Measurements from ENCODE around the gene ST6GAL1. TPM values are rescaled to one million over a fixed set of nuclear protein-coding genes. Genes with fewer than 3 reads are reported as not detected.

The ST6GAL1 gene
- total and polyA plus RNA-seq, 2 of the 13 experiments (the other 11 are each of a cell fraction or from before 2014, with no cell fraction given) = 79.9 to 164 TPM

DNA sequence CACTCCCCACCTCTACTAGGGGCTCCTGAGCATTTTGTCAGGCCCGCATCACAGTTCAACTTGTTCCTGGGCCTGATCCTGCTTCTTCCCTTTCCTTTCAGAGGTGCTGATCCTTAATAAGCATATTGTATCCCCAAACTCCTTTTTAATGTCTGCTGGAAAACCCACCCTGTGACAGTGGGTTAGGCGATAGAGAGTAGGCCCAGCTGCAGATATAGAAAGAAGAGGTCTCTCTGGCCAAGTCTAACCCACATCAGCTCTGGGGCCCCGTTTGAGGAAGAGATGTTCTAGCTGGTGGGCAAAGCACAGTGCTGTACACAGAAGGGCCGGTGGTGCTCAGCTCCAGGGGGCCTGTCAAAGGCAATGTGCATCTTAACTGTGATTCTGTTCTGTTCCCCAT lies 34.3 kb upstream of the ST6GAL1 start:
- Histone ChIP-seq H3K4me2 (ENCODE audit: low read depth, low read length) (no peak overlapping the region), H3K36me3 (replicated peaks in 1 of 2; ENCODE audit: control insufficient read depth in 1 of 2, insufficient read depth in 2 of 2, low read length in 2 of 2) (no peaks in the 10 kb centered on the region), H3K9me3 (ENCODE audit: low read length) (no peaks in the 10 kb centered on the region), H3K27ac (ENCODE audit: extremely low read length, insufficient read depth, low read length) (no peak overlapping the region), H3K4me3 (replicated peaks in 1 of 3; ENCODE audit: insufficient read depth in 1 of 3, low read depth in 2 of 3, low read length in 3 of 3) (no peak overlapping the region), H4K20me1 (ENCODE audit: insufficient read depth, low read length) (no peaks in the 10 kb centered on the region), H2AFZ (ENCODE audit: low read length) (no peak overlapping the region), H3K79me2 (ENCODE audit: insufficient read depth, low read length) (no peaks in the 10 kb centered on the region), H3K27me3 (ENCODE audit: control insufficient read depth in 1 of 2, insufficient read depth in 2 of 2, low read length in 2 of 2) (peaks cover 0 to 3% of the 10 kb centered on the region in 2 experiments; a peak in 1 of 5 replicates), H3K4me1 (ENCODE audit: insufficient read depth, low read length) (peaks cover 14% of the 10 kb centered on the region; the same call in 1 of the 2 replicates), H3K9ac (ENCODE audit: insufficient read depth, low read depth, low read length) (no peak overlapping the region)
- 57% methylated on average over 4 of the region's 4 CpGs for WGBS (ENCODE audit: low lambda C conversion rate)
- ATAC-seq (peak; percentile 35; the same call in 2 of the 3 replicates), FAIRE-seq (no peak), DNase-seq (ENCODE audit: low spot score) (no peak)
- TF ChIP-seq, protein P1, sequence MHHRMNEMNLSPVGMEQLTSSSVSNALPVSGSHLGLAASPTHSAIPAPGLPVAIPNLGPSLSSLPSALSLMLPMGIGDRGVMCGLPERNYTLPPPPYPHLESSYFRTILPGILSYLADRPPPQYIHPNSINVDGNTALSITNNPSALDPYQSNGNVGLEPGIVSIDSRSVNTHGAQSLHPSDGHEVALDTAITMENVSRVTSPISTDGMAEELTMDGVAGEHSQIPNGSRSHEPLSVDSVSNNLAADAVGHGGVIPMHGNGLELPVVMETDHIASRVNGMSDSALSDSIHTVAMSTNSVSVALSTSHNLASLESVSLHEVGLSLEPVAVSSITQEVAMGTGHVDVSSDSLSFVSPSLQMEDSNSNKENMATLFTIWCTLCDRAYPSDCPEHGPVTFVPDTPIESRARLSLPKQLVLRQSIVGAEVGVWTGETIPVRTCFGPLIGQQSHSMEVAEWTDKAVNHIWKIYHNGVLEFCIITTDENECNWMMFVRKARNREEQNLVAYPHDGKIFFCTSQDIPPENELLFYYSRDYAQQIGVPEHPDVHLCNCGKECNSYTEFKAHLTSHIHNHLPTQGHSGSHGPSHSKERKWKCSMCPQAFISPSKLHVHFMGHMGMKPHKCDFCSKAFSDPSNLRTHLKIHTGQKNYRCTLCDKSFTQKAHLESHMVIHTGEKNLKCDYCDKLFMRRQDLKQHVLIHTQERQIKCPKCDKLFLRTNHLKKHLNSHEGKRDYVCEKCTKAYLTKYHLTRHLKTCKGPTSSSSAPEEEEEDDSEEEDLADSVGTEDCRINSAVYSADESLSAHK (CRISPR knock-in tag; IDR thresholded peaks at IDR 0.05; ENCODE audit: borderline replicate concordance) = no peak
- TF ChIP-seq GPN1 (CRISPR knock-in tag; IDR thresholded peaks at IDR 0.05; ENCODE audit: borderline replicate concordance) = no peak
- TF ChIP-seq ARNT (IDR thresholded peaks at IDR 0.05) = no peak
- TF ChIP-seq ZUFSP (CRISPR knock-in tag; IDR thresholded peaks at IDR 0.05; ENCODE audit: borderline replicate concordance) = no peak
- TF ChIP-seq NFE2L1 (CRISPR knock-in tag; IDR thresholded peaks at IDR 0.05; ENCODE audit: borderline replicate concordance) = no peak
- no peak for TF ChIP-seq ZNF513 (CRISPR knock-in tag; conservative IDR thresholded peaks at IDR 0.05)
- TF ChIP-seq, protein P2, sequence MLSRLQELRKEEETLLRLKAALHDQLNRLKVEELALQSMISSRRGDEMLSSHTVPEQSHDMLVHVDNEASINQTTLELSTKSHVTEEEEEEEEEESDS (CRISPR knock-in tag; IDR thresholded peaks at IDR 0.05; ENCODE audit: borderline replicate concordance) = no peak
- TF ChIP-seq SP2 (CRISPR knock-in tag; IDR thresholded peaks at IDR 0.05) = no peak
- no peak for TF ChIP-seq NR1H2 (CRISPR knock-in tag; IDR thresholded peaks at IDR 0.05; ENCODE audit: borderline replicate concordance, low read depth)
- ChIA-PET CTCF (ENCODE audit: low intra/inter-chr PET ratio, low total read pairs) (no interaction called here), POLR2A (no interaction called here)
- intact Hi-C loops (cut with micrococcal nuclease; ENCODE audit: unreplicated experiment) (no loop called here), in situ Hi-C loops (cut with HindIII; ENCODE audit: extremely low pct_ligation_motif_present, low pct_unique_long_range_greater_than_20kb) (no loop called here)
- BruUV-seq (replicated peaks) = no TSS peak

All from HepG2 (cell line).